HG02970 (cell line): ENCODE data around the gene OR56A3.
"Not testable (repeated sequence)": the region's sequence is repeated elsewhere in the genome, so short reads cannot be mapped to it uniquely, and the experiment has no call there.

Experiments
- ATAC-seq: cut with Tn5 transposase; IDR thresholded peaks from one replicate; pipeline ENCODE4 v1.9.1; 2021; ENCODE audit warnings: mild to moderate bottlenecking, moderate library complexity, moderate number of reproducible peaks; ENCODE audit not compliant: unreplicated experiment, low FRiP score

The OR56A3 gene

GRCh38 chr11:5941951-5942350 is at the start of gene OR56A3:
TSS of gene OR56A3 (plus strand) at chr11:5942251. CDS start at chr11:5947347, 5,096 bp downstream.
- no peak for ATAC-seq

- no peak for ATAC-seq
Measured at GRCh38 chr11:5892908-5893307, 49.1 kb upstream of the OR56A3 start, which contains the start of gene OR52E5. TSS of gene OR52E5 (plus strand) at chr11:5893208. CDS start at chr11:5900777, 7,569 bp downstream.

GRCh38 chr11:5899534-5899933 is 42.5 kb upstream of the OR56A3 start:
- no peak for ATAC-seq

- no peak for ATAC-seq
Measured at GRCh38 chr11:5910540-5910939, 31.5 kb upstream of the OR56A3 start.

- ATAC-seq = peak; percentile 74
Measured at GRCh38 chr11:5922749-5923426, 19.2 kb upstream of the OR56A3 start.

GRCh38 chr11:5923427-5923776 is 18.6 kb upstream of the OR56A3 start:
- ATAC-seq = peak; percentile 35

- ATAC-seq = no peak
Measured at GRCh38 chr11:5923794-5924193, 18.3 kb upstream of the OR56A3 start.

- ATAC-seq = no peak
Measured at GRCh38 chr11:5928271-5928670, 13.8 kb upstream of the OR56A3 start.

GRCh38 chr11:5928811-5929210 is 13.2 kb upstream of the OR56A3 start:
- no peak for ATAC-seq

- no peak for ATAC-seq
Measured at GRCh38 chr11:5929571-5930368, 12.3 kb upstream of the OR56A3 start.

GRCh38 chr11:5930614-5931013 is 11.4 kb upstream of the OR56A3 start:
- ATAC-seq = no peak

- ATAC-seq = no peak
Measured at GRCh38 chr11:5931061-5931460, 11.0 kb upstream of the OR56A3 start.

- ATAC-seq = no peak
Measured at GRCh38 chr11:5932671-5933070, 9.4 kb upstream of the OR56A3 start.

GRCh38 chr11:5933116-5933515 is 8.9 kb upstream of the OR56A3 start:
- no peak for ATAC-seq

- no peak for ATAC-seq
Measured at GRCh38 chr11:5937868-5938602, 4.0 kb upstream of the OR56A3 start.

- ATAC-seq = no peak
Measured at GRCh38 chr11:5938603-5938965, 3.5 kb upstream of the OR56A3 start.

- no peak for ATAC-seq
Measured at GRCh38 chr11:5940748-5941147, 1.3 kb upstream of the OR56A3 start.

GRCh38 chr11:5955586-5955985 is 13.5 kb downstream of the OR56A3 start:
- no peak for ATAC-seq

GRCh38 chr11:5960704-5961320 is 18.8 kb downstream of the OR56A3 start:
- ATAC-seq = not testable (repeated sequence)

GRCh38 chr11:5966958-5967357 is 24.9 kb downstream of the OR56A3 start:
- ATAC-seq = no peak

- ATAC-seq = no peak
Measured at GRCh38 chr11:5967708-5968107, 25.7 kb downstream of the OR56A3 start.
